ENCODE data around the gene TRPM8.
A peak's percentile ranks its signal among the peaks of the same experiment; 100 is the strongest.

TRPM8 gene

GRCh38 chr2:234044157-234044556, 127.0 kb downstream of the TRPM8 start:
- ATAC-seq, result peak; percentile 60
- TF ChIP-seq SNAI2 (CRISPR knock-in tag; IDR thresholded peaks at IDR 0.05) (no peak), TOX (CRISPR knock-in tag; IDR thresholded peaks at IDR 0.05; ENCODE audit: borderline replicate concordance) (peak; percentile 16; the same call in 1 of the 2 replicates), ZNF8 (CRISPR knock-in tag; IDR thresholded peaks at IDR 0.05) (no peak; the same call in 1 of the 2 replicates), ZFP3 (CRISPR knock-in tag; IDR thresholded peaks at IDR 0.05) (no peak), CSDC2 (CRISPR knock-in tag; IDR thresholded peaks at IDR 0.05) (no peak)

GRCh38 chr2:234046521-234046920, 129.3 kb downstream of the TRPM8 start:
- no peak for ATAC-seq
- TF ChIP-seq CSDC2 (CRISPR knock-in tag; IDR thresholded peaks at IDR 0.05), result no peak

- TF ChIP-seq OSR1 (CRISPR knock-in tag; IDR thresholded peaks at IDR 0.05) (no peak), ZNF70 (CRISPR knock-in tag; IDR thresholded peaks at IDR 0.05) (no peak), ZNF565 (CRISPR knock-in tag; conservative IDR thresholded peaks at IDR 0.05; ENCODE audit: low read depth) (no peak), PPARA (CRISPR knock-in tag; IDR thresholded peaks at IDR 0.05; ENCODE audit: borderline replicate concordance) (no peak), CREB5 (CRISPR knock-in tag; IDR thresholded peaks at IDR 0.05; ENCODE audit: low read depth) (no peak), ESRRG (CRISPR knock-in tag; IDR thresholded peaks at IDR 0.05) (no peak), SNAI2 (CRISPR knock-in tag; IDR thresholded peaks at IDR 0.05) (no peak), BACH2 (CRISPR knock-in tag; IDR thresholded peaks at IDR 0.05; ENCODE audit: borderline replicate concordance) (no peak), TOX (CRISPR knock-in tag; IDR thresholded peaks at IDR 0.05; ENCODE audit: borderline replicate concordance) (no peak)
- ATAC-seq, result no peak
These were observed 130.2 kb downstream of the TRPM8 start for GRCh38 chr2:234047361-234047760.

- TF ChIP-seq GLIS3 (CRISPR knock-in tag; IDR thresholded peaks at IDR 0.05) (no peak), ZNF565 (CRISPR knock-in tag; conservative IDR thresholded peaks at IDR 0.05; ENCODE audit: low read depth) (no peak), ZNF8 (CRISPR knock-in tag; IDR thresholded peaks at IDR 0.05) (no peak), ZFP3 (CRISPR knock-in tag; IDR thresholded peaks at IDR 0.05) (no peak), TOX (CRISPR knock-in tag; IDR thresholded peaks at IDR 0.05; ENCODE audit: borderline replicate concordance) (no peak), ZNF70 (CRISPR knock-in tag; IDR thresholded peaks at IDR 0.05) (no peak), CREB5 (CRISPR knock-in tag; IDR thresholded peaks at IDR 0.05; ENCODE audit: low read depth) (no peak), PATZ1 (CRISPR knock-in tag; IDR thresholded peaks at IDR 0.05; ENCODE audit: borderline replicate concordance) (no peak), SNAI2 (CRISPR knock-in tag; IDR thresholded peaks at IDR 0.05) (no peak), ZC3H10 (CRISPR knock-in tag; IDR thresholded peaks at IDR 0.05) (no peak), PPARA (CRISPR knock-in tag; IDR thresholded peaks at IDR 0.05; ENCODE audit: borderline replicate concordance) (no peak), CSRNP3 (CRISPR knock-in tag; IDR thresholded peaks at IDR 0.05) (no peak), RARB (CRISPR knock-in tag; IDR thresholded peaks at IDR 0.05) (no peak), ARNTL (CRISPR knock-in tag; IDR thresholded peaks at IDR 0.05; ENCODE audit: borderline replicate concordance, low read depth) (no peak), ESRRG (CRISPR knock-in tag; IDR thresholded peaks at IDR 0.05) (no peak), OSR1 (CRISPR knock-in tag; IDR thresholded peaks at IDR 0.05) (no peak), POU6F1 (CRISPR knock-in tag; IDR thresholded peaks at IDR 0.05; ENCODE audit: borderline replicate concordance, low read depth) (no peak)
- ATAC-seq, result no peak
These were observed 130.9 kb downstream of the TRPM8 start for GRCh38 chr2:234048049-234048448.
